Measurements from ENCODE around the gene ST8SIA4.
"Not testable (repeated sequence)": the region's sequence is repeated elsewhere in the genome, so short reads cannot be mapped to it uniquely, and the experiment has no call there.

ST8SIA4 gene

DNA sequence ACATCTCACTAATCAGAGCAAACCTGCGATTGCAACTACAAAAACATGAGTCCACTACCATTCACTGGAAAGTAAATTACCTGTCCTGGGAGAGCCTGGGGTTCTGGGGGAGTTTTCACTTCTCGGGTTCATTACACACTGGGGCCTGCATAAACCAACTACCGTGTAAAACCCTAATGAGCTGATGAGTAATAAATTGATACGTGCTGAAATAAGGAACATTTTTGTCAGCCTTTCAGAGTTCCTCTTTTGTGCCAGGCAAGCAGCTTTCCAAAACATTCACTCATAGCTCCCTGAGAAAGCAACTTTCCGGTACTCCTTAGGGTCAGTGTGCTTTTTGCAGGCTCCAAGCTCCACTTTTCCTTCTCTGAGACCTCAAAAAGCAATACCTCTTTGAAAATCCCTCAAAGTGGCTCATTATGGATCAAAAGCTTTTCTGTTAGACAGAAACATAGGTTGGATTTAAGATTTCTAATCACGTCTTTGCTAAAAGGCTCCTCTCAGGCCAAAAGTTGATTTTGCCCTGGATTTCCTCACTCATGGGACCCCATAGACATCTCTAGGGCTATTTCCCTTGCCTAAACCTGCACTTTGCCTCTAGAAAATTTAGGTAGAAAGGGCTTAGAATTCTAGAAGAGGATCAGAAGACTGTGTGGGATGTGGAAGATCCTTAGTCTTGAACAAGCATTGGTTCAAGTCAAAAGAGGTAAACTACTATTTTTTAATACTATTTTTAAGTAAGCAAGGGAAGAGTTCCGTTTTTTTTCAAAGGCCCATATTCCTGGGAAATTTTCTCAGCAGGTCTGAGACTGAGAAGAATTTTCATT is 74.8 kb downstream of the ST8SIA4 start:
- no peak for DNase-seq

DNA sequence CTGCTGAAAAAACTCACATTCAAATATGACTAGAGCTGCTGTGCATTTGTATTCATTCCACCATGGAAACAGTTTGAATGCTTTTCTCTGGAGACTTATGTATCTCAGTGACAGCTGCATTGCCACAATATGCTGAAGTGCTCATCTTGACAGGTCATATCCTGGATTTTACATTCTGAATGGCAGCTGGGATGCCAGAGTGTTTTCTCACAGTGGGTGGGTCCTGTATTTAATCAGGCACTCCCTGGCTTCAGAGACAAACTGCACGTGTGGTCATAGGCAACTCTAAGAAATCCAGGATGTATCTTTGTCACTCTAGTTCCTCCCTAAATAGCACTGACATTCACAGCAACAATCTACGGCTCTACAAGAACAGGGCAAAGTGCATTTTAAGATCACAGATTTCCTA is 75.6 kb downstream of the ST8SIA4 start:
- no peak for DNase-seq

GRCh38 chr5:100826133-100826532 is 76.9 kb downstream of the ST8SIA4 start:
- peak in 1 of 2 donors; percentile 19 for DNase-seq

DNA sequence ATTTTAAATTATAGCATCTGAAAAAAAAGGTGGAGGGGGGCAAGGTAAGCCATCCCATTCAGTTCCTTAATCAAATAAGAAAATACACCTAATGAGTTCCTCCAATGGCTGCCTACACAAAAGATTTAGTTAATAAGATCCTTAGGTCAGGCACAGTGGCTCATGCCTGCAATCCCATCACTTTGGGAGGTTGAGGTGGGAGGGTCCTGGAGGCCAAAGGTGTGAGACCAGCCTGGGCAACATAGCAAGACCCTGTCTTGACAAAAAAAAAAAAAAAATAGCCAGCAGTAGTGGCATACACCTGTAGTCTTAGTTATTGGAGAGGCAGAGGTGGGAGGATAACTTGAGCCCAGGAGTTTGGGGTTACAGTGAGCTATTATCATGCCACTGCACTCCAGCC is 78.4 kb downstream of the ST8SIA4 start:
- DNase-seq: no peak

- DNase-seq: no peak
Measured at GRCh38 chr5:100823812-100824211, 79.3 kb downstream of the ST8SIA4 start.

- DNase-seq: no peak
Measured at GRCh38 chr5:100821751-100822150, 81.3 kb downstream of the ST8SIA4 start.

DNA sequence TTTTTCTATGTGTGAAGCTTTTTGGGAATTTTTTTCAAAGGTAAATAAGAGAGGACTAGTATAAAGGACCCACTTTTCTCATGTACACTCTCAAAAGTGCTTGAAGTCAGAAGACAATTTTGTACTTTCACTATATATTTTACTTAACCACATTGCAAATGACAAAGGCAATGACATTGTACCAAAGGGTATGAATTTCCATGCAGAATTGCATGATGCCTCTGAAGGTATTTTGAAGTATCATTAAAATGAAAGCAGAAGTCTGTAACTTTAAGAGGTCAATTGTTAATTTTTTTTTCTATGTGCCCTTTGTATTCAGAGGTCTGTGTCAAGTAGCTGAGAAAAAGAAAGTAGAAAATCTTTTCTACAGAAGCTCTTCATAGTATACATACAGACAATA is 84.7 kb downstream of the ST8SIA4 start:
- no peak for DNase-seq

DNA sequence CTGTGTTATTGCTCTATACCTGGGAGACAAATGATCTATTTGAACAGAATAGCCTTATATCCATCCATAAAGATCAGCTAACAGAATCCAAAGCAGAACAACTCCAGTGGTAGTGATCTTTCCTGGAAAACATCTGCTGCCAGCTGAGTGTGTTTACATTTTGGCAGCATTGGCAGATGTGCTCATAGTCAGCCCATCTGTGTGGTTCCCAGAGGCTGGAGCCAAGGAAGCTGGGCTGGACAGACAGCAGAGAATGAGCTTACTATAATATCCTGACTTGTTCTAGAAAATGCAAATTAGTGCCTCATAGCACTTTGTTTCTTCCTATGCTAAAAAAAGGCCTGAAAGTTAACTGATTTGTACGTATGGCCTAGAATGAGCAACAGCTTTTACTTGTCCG is 99.7 kb downstream of the ST8SIA4 start:
- peak in 1 of 2 donors; percentile 27 for DNase-seq

DNA sequence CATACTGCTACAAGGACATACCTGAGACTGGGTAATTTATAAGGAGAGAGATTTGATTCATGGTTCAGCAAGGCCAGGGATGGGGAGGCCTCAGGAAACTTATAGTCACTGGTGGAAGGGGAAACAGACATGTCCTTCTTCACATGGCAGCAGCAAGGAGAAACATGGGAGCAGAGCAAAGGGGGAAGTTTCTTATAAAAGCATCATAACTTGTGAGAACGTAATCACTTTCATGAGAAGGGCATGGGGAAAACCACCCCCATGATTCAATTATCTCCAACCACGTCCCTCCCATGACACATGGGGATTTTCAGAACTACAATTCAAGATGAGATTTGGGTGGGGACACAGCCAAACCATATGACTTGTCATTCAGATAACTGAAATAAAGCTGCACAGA is 100.9 kb downstream of the ST8SIA4 start:
- no peak for DNase-seq

DNA sequence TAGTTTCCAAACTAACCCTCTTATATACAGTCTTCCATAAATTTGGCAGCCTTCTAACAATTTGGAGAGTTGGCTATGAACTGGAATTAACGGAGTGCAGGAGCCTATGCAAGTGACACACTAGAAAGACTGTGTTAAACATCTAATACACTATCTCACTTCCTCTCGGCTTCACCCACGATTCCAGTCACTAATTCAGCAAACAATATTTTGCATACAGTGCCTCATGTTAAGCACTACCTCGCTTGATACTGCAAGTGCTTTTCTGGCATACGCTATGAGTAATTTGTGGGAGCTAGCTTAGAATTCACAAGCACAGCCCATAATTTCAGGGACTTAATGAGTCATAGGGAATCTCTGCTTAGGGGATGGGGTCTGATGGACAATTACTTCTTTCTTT is 102.5 kb downstream of the ST8SIA4 start:
- DNase-seq: no peak

- DNase-seq: no peak
Measured at GRCh38 chr5:100799166-100799565, 103.9 kb downstream of the ST8SIA4 start.

DNA sequence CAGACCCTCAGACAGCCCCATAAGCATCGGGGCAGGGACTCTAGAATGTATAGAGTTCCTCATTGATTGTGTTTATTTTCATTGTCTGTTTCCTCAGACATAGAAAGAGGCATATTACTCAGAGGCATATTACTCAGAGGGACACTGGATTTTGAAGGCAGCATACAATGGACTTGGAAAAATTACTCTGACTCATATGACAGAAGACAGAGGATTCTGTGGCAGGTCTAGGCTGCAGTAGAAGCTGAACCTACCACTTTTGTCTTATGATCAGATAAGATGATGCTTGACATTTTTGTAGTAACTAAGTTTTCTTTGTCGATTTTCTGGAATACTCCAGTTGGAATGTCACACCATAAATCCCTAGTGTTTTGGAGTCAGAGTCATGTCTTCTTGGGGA is 105.2 kb downstream of the ST8SIA4 start:
- DNase-seq: no peak

- DNase-seq: no peak
Measured at GRCh38 chr5:100796851-100797250, 106.2 kb downstream of the ST8SIA4 start.

DNA sequence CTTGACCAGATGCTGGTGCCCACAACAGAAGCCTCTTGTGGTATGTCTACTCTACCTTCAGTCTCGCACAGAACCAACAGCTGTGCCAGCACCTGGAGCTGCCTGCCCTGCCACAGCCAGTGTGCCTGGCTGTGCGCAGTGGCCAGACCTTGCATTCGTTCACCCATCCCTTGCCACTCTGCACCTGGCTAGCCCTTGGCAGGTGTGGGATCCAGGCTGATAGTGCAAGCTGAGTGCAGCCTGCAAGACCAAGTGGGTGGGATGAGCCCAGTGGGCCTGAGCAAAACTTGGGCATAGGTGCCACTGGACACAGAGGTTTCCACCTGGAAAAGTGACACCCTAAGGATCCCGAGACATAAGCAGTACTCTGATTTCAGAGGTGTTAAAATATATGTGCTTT is 108.2 kb downstream of the ST8SIA4 start:
- no peak for DNase-seq

DNA sequence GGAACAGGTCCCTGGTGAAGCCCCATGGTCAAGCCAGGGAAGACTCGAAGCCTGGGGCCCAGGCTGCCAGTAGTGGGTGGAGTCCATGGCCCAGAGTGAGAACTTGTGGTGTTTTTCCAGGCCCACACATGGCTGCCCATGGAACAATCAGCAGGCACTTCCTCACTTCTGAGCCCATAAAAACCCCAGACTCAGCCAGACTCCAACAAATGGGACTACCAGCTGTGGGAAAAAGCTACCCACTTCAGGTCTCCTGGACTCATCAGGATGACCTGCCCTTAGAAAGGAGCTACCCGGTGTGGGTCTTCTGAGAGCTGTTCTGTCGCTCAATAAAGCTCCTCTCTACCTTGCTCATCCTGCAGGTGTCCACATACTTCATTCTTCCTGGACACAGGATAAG is 108.9 kb downstream of the ST8SIA4 start:
- DNase-seq: no peak

GRCh38 chr5:100792781-100793180 is 110.3 kb downstream of the ST8SIA4 start:
- DNase-seq: no peak

- no peak for DNase-seq
Measured at GRCh38 chr5:100791391-100791790, 111.7 kb downstream of the ST8SIA4 start.

- DNase-seq: no peak
Measured at GRCh38 chr5:100790951-100791350, 112.1 kb downstream of the ST8SIA4 start.

- DNase-seq: no peak
Measured at GRCh38 chr5:100790170-100790665, 112.9 kb downstream of the ST8SIA4 start.

DNA sequence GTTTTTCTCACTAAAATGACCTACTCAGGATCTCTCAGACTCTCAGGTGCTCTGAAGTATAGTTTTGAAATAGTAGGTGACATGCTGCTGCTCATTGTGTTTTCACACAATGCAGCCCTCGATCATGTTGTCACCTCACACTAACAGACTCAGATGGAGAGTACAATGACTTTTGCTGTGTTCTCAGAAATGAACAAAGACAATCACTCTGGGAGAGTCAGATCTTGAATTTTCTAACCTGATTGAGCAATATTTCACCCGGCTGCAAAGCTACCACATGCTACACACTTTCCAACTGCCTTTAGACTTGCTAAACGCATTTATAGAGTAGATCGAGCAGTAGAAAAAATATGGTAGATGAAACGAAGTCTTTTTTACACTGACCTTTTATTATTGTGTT is 113.4 kb downstream of the ST8SIA4 start:
- no peak for DNase-seq

GRCh38 chr5:100788417-100788816 is 114.7 kb downstream of the ST8SIA4 start:
- no peak for DNase-seq

- no peak for DNase-seq
Measured at GRCh38 chr5:100787648-100788047, 115.4 kb downstream of the ST8SIA4 start.

DNA sequence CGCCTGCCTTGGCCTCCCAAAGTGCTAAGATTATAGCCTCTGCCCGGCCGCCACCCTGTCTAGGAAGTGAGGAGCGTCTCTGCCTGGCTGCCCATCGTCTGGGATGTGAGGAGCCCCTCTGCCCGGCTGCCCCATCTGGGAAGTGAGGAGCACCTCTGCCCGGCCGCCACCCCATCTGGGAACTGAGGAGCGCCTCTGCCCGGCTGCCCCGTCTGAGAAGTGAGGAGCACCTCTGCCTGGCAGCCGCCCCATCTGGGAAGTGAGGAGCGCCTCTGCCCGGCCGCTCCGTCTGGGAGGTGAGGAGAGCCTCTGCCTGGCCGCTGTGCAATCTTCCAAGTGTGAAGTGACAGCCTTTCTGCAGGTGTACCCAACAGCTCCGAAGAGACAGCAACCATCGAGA is 117.5 kb downstream of the ST8SIA4 start:
- not testable (repeated sequence) for DNase-seq

DNA sequence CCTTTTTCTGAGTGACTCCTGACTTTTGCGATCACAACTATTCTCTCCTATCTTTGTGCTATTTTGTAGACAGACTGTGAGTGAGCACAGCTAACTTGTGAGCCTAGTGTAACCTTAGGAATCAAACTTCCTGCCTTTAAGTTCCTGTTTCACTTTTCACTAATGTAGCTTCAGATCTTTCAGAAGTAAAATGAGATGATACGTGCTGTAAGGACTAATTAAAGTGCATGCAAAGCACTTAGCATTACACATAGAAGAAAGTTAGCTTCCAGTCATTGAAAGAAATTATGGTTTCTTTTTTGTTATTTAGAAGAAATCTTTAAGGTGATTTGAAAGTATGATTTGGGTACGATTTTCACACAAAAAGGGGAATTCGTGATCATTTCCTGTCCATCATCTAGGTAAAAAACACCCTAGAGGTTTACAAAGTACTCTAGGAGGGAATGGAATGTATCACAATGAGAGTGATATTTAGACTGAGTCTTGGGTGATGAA is 122.7 kb downstream of the ST8SIA4 start:
- DNase-seq: no peak
